H1 (cell line): ENCODE measurements around the gene RPL7L1. TPM values are rescaled to one million over a fixed set of nuclear protein-coding genes. Genes with fewer than 3 reads are reported as not detected.

Experiments
- CTCF ChIA-PET: fragments of 300-600 bp; sonication (Branson Sonifier 250); formaldehyde crosslinking; loops from one replicate; lab custom pipeline; 2021; ENCODE audit not compliant: partially characterized antibody; lab: Charles Lee
- POLR2A ChIA-PET: fragments of 300-600 bp; sonication (Branson Sonifier 250); formaldehyde crosslinking; loops from one replicate; lab custom pipeline; 2021; ENCODE audit warnings: inconsistent platforms; ENCODE audit not compliant: partially characterized antibody; lab: Charles Lee
- DNase-seq, 2 experiments: peaks; one replicate each; pipeline versions ENCODE4 v3.0.0 to v3.0.0-alpha.2; 2010 to 2022; ENCODE audit warnings: low spot score in 2 of 2, low read depth in 1 of 2, mixed read lengths in 1 of 2
- FAIRE-seq: peaks from 2 replicates; lab custom pipeline; 2011; peaks lifted over from hg19 to GRCh38; lab: Jason Lieb, UNC
- H2AFZ ChIP-seq: 2 replicates; pipeline ENCODE4 v1.8.1; 2012; ENCODE audit warnings: low read length, inconsistent platforms
- H2AK5ac ChIP-seq: 2 replicates; pipeline ENCODE4 v1.6.1; 2013; ENCODE audit warnings: low read depth, low read length
- H2BK120ac ChIP-seq: replicated peaks from 2 replicates; pipeline ENCODE3; 2013; ENCODE audit warnings: low read depth, low read length, inconsistent platforms
- H2BK12ac ChIP-seq: 2 replicates; pipeline ENCODE4 v1.6.1; 2013; ENCODE audit warnings: low read depth, low read length
- H2BK15ac ChIP-seq: 2 replicates; pipeline ENCODE4 v1.6.1; 2013; ENCODE audit warnings: low read length
- H2BK20ac ChIP-seq: 2 replicates; pipeline ENCODE4 v1.6.1; 2013; ENCODE audit warnings: low read length
- H2BK5ac ChIP-seq: 2 replicates; pipeline ENCODE4 v1.6.1; 2013; ENCODE audit warnings: low read depth, low read length
- H3K14ac ChIP-seq: 2 replicates; pipeline ENCODE4 v1.6.1; 2013; ENCODE audit warnings: inconsistent platforms; ENCODE audit not compliant: insufficient read length
- H3K18ac ChIP-seq: 2 replicates; pipeline ENCODE4 v1.6.1; 2013; ENCODE audit warnings: low read length; ENCODE audit errors: extremely low read depth
- H3K23ac ChIP-seq: 2 replicates; pipeline ENCODE4 v1.6.1; 2013; ENCODE audit warnings: inconsistent platforms; ENCODE audit not compliant: insufficient read length
- H3K23me2 ChIP-seq: 2 replicates; pipeline ENCODE4 v1.6.1; 2013; ENCODE audit warnings: low read depth, low read length
- H3K27ac ChIP-seq: 2 replicates; pipeline ENCODE4 v1.6.1; 2011; ENCODE audit warnings: low read depth, low read length, inconsistent platforms
- H3K27me3 ChIP-seq, 4 experiments: replicated peaks in 1 of 4; 1 replicate in 1 of 4; 2 replicates in 3 of 4; pipeline versions ENCODE4 v1.6.1 to v1.8.1; 2011 to 2013; ENCODE audit warnings: low read length in 3 of 4, mild to moderate bottlenecking in 3 of 4, inconsistent platforms in 2 of 4, mixed read lengths in 2 of 4, moderate library complexity in 1 of 4; ENCODE audit not compliant: control insufficient read depth in 3 of 4, insufficient read depth in 3 of 4; ENCODE audit errors: extremely low read depth in 1 of 4
- H3K36me3 ChIP-seq, 4 experiments: 2 replicates each; pipeline versions ENCODE4 v1.6.1 to v1.8.1; 2011 to 2013; ENCODE audit warnings: mild to moderate bottlenecking in 4 of 4, low read length in 3 of 4, moderate library complexity in 2 of 4, control low read depth in 1 of 4, inconsistent platforms in 1 of 4; ENCODE audit not compliant: insufficient read depth in 4 of 4, control insufficient read depth in 2 of 4
- H3K4ac ChIP-seq: replicated peaks from 2 replicates; pipeline ENCODE3; 2013; ENCODE audit warnings: low read length, low read depth, mixed read lengths, inconsistent platforms; ENCODE audit not compliant: insufficient read length
- H3K4me1 ChIP-seq, 4 experiments: replicated peaks in 1 of 4; 1 replicate in 1 of 4; 2 replicates in 3 of 4; pipeline versions ENCODE4 v1.6.1 to v1.8.1; 2011 to 2013; ENCODE audit warnings: low read length in 3 of 4, inconsistent platforms in 2 of 4, mixed read lengths in 1 of 4; ENCODE audit not compliant: insufficient read depth in 4 of 4, control insufficient read depth in 3 of 4
- H3K4me2 ChIP-seq, 2 experiments: 2 replicates each; pipeline versions ENCODE4 v1.6.1 to v1.8.1; 2011 to 2013; ENCODE audit warnings: low read depth in 2 of 2, low read length in 2 of 2, control low read depth in 1 of 2, inconsistent platforms in 1 of 2, mild to moderate bottlenecking in 1 of 2; ENCODE audit not compliant: insufficient read depth in 1 of 2
- H3K4me3 ChIP-seq, 4 experiments: fragments of 200-600, 300-600 bp in 1 of 4; sonication (generic), shearing (Covaris generic), sonication (Bioruptor Twin) in 1 of 4; 2 replicates each; pipeline versions ENCODE4 v1.5.1 to v1.8.1; 2011 to 2016; ENCODE audit warnings: low read length in 4 of 4, low read depth in 3 of 4, control low read depth in 2 of 4, inconsistent platforms in 2 of 4, mild to moderate bottlenecking in 2 of 4, mixed read lengths in 1 of 4, moderate library complexity in 1 of 4; ENCODE audit not compliant: insufficient read depth in 2 of 4; ENCODE audit errors: extremely low read depth in 1 of 4
- H3K56ac ChIP-seq: replicated peaks from 2 replicates; pipeline ENCODE3; 2013; ENCODE audit warnings: low read depth, mild to moderate bottlenecking, mixed read lengths, low read length, inconsistent platforms; ENCODE audit not compliant: insufficient read length
- H3K79me1 ChIP-seq: 2 replicates; pipeline ENCODE4 v1.6.1; 2013; ENCODE audit warnings: low read depth, low read length, control low read depth
- H3K79me2 ChIP-seq, 2 experiments: 2 replicates each; pipeline versions ENCODE4 v1.6.1 to v1.8.1; 2012 to 2013; ENCODE audit warnings: low read length in 2 of 2, mild to moderate bottlenecking in 2 of 2, inconsistent platforms in 1 of 2; ENCODE audit not compliant: insufficient read depth in 2 of 2, control insufficient read depth in 1 of 2
- H3K9ac ChIP-seq, 4 experiments: replicated peaks in 1 of 4; 1 replicate in 1 of 4; 2 replicates in 3 of 4; pipeline versions ENCODE4 v1.6.1 to v1.8.1; 2011 to 2013; ENCODE audit warnings: low read depth in 3 of 4, low read length in 3 of 4, control low read depth in 2 of 4, mild to moderate bottlenecking in 2 of 4, moderate library complexity in 2 of 4, inconsistent platforms in 1 of 4; ENCODE audit errors: extremely low read depth in 1 of 4
- H3K9me3 ChIP-seq, 2 experiments: 2 replicates each; pipeline versions ENCODE4 v1.6.1 to v1.8.1; 2012 to 2013; ENCODE audit warnings: mild to moderate bottlenecking in 2 of 2, moderate library complexity in 2 of 2, control low read depth in 1 of 2, inconsistent platforms in 1 of 2, low read depth in 1 of 2, low read length in 1 of 2, mixed read lengths in 1 of 2; ENCODE audit not compliant: insufficient read depth in 2 of 2
- H4K20me1 ChIP-seq, 2 experiments: replicated peaks in 1 of 2; 2 replicates each; pipeline versions ENCODE3 to v1.8.1; 2011 to 2013; ENCODE audit warnings: inconsistent platforms in 2 of 2, low read length in 2 of 2, mild to moderate bottlenecking in 1 of 2; ENCODE audit not compliant: insufficient read depth in 2 of 2, control insufficient read depth in 1 of 2
- H4K5ac ChIP-seq: 2 replicates; pipeline ENCODE4 v1.6.1; 2013; ENCODE audit warnings: low read length, low read depth, mixed read lengths, inconsistent platforms; ENCODE audit not compliant: insufficient read length
- H4K8ac ChIP-seq: 2 replicates; pipeline ENCODE4 v1.8.0; 2013; ENCODE audit warnings: mild to moderate bottlenecking, moderate library complexity, low read length, inconsistent platforms; ENCODE audit not compliant: insufficient read depth; ENCODE audit errors: extremely low read depth
- H4K91ac ChIP-seq: replicated peaks from 2 replicates; pipeline ENCODE3; 2013; ENCODE audit warnings: low read length, mixed read lengths, inconsistent platforms; ENCODE audit not compliant: insufficient read length
- CEBPB ChIP-seq: IDR thresholded peaks from 2 replicates; pipeline ENCODE4 v1.6.1; 2012; ENCODE audit warnings: low read depth, low read length
- EP300 ChIP-seq, 2 experiments: IDR thresholded peaks; 1 replicate in 1 of 2; 2 replicates in 1 of 2; pipeline ENCODE4 v1.6.1; 2011 to 2012; ENCODE audit warnings: low read depth in 2 of 2, low read length in 2 of 2, mild to moderate bottlenecking in 2 of 2, borderline replicate concordance in 1 of 2, inconsistent platforms in 1 of 2, moderate library complexity in 1 of 2
- WGBS, 2 experiments: shearing (Covaris generic) in 1 of 2; methylation state at CpG; one replicate each; pipeline versions ENCODE4 v1.1.6 to v1.1.7; 2013 to 2015; ENCODE audit warnings: low lambda C conversion rate in 2 of 2, mixed read lengths in 2 of 2, inconsistent platforms in 1 of 2, low coverage in 1 of 2, missing lambda C conversion rate in 1 of 2; ENCODE audit not compliant: insufficient replicate concordance in 2 of 2, insufficient coverage in 1 of 2, insufficient read length in 1 of 2; ENCODE audit errors: extremely low coverage in 1 of 2, missing lambda C conversion rate in 1 of 2; 5-methylcytosine and 5-hydroxymethylcytosine counted together
- polyA plus RNA-seq, 7 experiments: library from polyadenylated mRNA; depleted of rRNA in 3 of 7; stranded (reverse) in 5 of 7; unstranded in 2 of 7; fragments of >200 nt in 5 of 7; fragments of 200-250 nt in 2 of 7; gene quantifications; 1 replicate in 5 of 7; 2 replicates in 1 of 7; 4 replicates in 1 of 7; pipeline versions ENCODE4 v1.2.1 to v1.2.3, GENCODE V29; 2011 to 2013; ENCODE audit warnings: missing spikeins in 2 of 7, mixed read lengths in 2 of 7
- total RNA-seq: library from RNA; stranded (reverse); fragmentation: NEBNext Ultra II Directional; extraction: Animal tissue kit (Norgen Biotek cat#: 25700); gene quantifications from 2 replicates; pipeline ENCODE4 v1.2.1, GENCODE V29; 2021

Gene RPL7L1
- total and polyA plus RNA-seq, 2 of the 8 experiments (the other 6 are each of a cell fraction or from before 2014, with no cell fraction given), result 31.0 to 117 TPM

GRCh38 chr6:42899871-42900270, 20.5 kb downstream of the RPL7L1 start:
- DNase-seq, result no peak
- POLR2A ChIA-PET, result interaction anchor here (1.6 to 3.4 kb wide), 4 partner anchors 10 to 24 kb away, joined by 3 to 14 read pairs (median 12); partner anchors contain the start of gene RPL7L1

More at GRCh38 chr6:42899871-42900270, 20.5 kb downstream of the RPL7L1 start:
- WGBS, 2 experiments, result 24% methylated on average over 8 of the region's 8 CpGs; no CpG with 5 or more reads in 1 of the 2 experiments
- CTCF ChIA-PET, result interaction anchor here (0.8 to 3.0 kb wide), 15 partner anchors 11 to 247 kb away, joined by 3 to 21 read pairs (median 5); partner anchors contain the start of genes CNPY3, PPP2R5D and RPL7L1
- H3K79me2 ChIP-seq, result no peaks in the 10 kb centered on the region
- no peak overlapping the region for H3K4me3 ChIP-seq
- no peak overlapping the region for H3K18ac ChIP-seq
- H3K4me2 ChIP-seq, result 0 out of 4 replicates have a peak overlapping the region, but pooled peaks of 1 of the 2 experiments have one; percentile 36
- no peak overlapping the region for H3K14ac ChIP-seq
- H2AK5ac ChIP-seq, result no peak overlapping the region
- no peak overlapping the region for H3K23ac ChIP-seq
- H4K5ac ChIP-seq, result no peak overlapping the region
- H2BK120ac ChIP-seq, result no peak overlapping the region
- H2BK15ac ChIP-seq, result no peak overlapping the region
- H3K9me3 ChIP-seq, result no peaks in the 10 kb centered on the region
- H2BK12ac ChIP-seq, result no peak overlapping the region
- H4K91ac ChIP-seq, result no peak overlapping the region
- no peak overlapping the region for H3K27ac ChIP-seq
- no peaks in the 10 kb centered on the region for H3K79me1 ChIP-seq
- no peak overlapping the region for H2BK5ac ChIP-seq
- H3K36me3 ChIP-seq, result no peaks in the 10 kb centered on the region
- H3K23me2 ChIP-seq, result no peaks in the 10 kb centered on the region
- no peak overlapping the region for H3K9ac ChIP-seq
- no peak overlapping the region for H2BK20ac ChIP-seq
- H4K20me1 ChIP-seq, result no peaks in the 10 kb centered on the region
- H3K56ac ChIP-seq, result no peak overlapping the region
- no peaks in the 10 kb centered on the region for H3K27me3 ChIP-seq
- H3K4ac ChIP-seq, result no peak overlapping the region
- no peak for FAIRE-seq
- no peak overlapping the region for H2AFZ ChIP-seq
- H4K8ac ChIP-seq, result no peak overlapping the region
- TF ChIP-seq EP300 (IDR thresholded peaks at IDR 0.05; ENCODE audit: borderline replicate concordance in 1 of 2, low read depth in 2 of 2, low read length in 2 of 2) (no peak), CEBPB (0 out of 2 replicates have a peak, but pooled peaks have one; percentile 1)
- peaks cover 2 to 8% (median 7%) of the 10 kb centered on the region in 4 experiments; a peak in 5 of 7 replicates for H3K4me1 ChIP-seq
